ENCODE data around the gene ZNF532. TPM values are rescaled to one million over a fixed set of nuclear protein-coding genes. Genes with fewer than 3 reads are reported as not detected.

ZNF532 gene
- total RNA-seq, 2 donors from 2014 or later = 12.9 to 17.7 TPM

DNA sequence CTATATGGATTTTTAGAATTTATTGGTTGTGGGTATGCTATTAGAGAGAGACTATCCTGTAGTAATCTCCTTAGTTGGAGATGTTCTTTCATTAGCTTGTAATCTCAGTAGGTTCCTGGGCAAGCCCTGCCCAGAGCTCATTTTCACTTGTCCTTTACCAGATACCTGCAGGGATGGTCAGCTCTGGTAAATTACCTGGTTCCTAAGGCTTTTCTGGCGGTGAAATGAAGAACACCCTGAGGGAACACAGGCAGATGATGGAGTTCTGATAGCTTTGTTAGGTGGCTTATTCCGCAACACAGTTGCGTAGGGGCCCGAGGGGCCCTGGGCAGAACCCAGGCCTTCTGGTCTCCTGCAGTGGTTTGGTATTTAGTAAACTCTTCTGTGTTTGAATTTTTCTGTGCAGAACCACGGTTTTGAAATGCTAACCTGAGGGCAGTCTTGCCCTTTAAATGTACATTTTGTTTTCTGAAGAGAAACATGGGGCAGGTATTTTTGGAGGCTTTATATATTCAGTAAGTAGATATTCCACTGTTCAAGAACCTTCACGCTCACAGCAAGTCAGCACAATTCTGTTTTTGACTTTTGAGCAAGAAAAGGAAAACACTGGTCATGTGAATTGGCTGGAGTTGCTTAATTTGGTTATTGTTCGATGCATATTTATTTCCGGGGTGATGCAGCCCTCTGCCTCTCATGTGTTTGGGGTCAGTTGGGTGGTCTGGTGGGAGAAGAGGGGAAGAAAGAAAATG, 22.4 kb downstream of the ZNF532 start:
- peaks cover 8% of the 10 kb centered on the region for H3K4me1 Mint-ChIP-seq
- peak overlapping the region; percentile 45 for H3K4me3 Mint-ChIP-seq
- peaks cover 19% of the 10 kb centered on the region for H3K27me3 Mint-ChIP-seq
- DNase-seq = no peak
- peak overlapping the region; percentile 8 for H3K27ac Mint-ChIP-seq
- ATAC-seq = no peak
- H3K36me3 Mint-ChIP-seq (ENCODE audit: low read depth) = no peaks in the 10 kb centered on the region
- no peaks in the 10 kb centered on the region for H3K9me3 ChIP-seq (ENCODE audit: control insufficient read depth, low read length, poor library complexity, severe bottlenecking)

DNA sequence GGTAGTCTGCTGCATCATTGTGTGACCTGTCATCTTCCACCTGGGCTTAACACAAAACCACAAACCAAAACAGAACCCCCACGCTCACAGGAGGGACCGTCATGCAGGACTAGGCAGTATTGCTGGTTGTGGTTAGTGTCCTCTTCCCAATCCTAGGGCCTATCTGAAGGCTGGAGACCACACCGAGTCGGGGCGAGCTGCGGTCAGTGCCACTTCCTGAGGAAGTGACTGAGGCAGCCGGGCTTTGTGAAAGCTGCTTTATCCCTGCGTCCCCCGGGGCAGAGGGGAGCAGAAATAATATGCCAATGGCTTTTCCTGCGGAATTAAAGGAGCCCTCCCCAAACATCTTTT, 22.9 kb downstream of the ZNF532 start:
- ATAC-seq (peak; percentile 45), DNase-seq (no peak)
- peaks cover 22% of the 10 kb centered on the region for H3K27me3 Mint-ChIP-seq
- peak overlapping the region; percentile 8 for H3K27ac Mint-ChIP-seq
- H3K9me3 ChIP-seq (ENCODE audit: control insufficient read depth, low read length, poor library complexity, severe bottlenecking) = no peaks in the 10 kb centered on the region
- H3K4me3 Mint-ChIP-seq = peak overlapping the region; percentile 45
- peaks cover 8% of the 10 kb centered on the region for H3K4me1 Mint-ChIP-seq
- H3K36me3 Mint-ChIP-seq (ENCODE audit: low read depth) = no peaks in the 10 kb centered on the region

DNA sequence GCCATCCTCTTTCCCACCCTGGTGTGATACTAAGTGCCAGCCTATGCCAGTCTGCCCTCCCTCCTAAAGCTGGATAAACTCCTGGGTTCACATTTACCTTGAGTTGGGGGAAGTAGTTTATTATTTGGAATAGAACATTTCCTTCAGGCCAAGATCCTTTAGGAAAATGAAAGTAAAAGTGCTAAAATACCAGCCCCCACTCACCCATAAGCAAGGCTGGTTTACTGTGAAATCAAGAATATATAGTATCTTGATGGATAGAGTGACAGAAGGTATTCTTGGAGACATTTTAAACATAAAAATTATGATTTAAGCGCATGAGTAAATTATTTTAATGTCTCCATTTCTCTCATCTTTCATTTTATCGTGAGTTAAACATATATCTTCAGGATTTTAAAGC, 27.1 kb downstream of the ZNF532 start:
- no peaks in the 10 kb centered on the region for H3K36me3 Mint-ChIP-seq (ENCODE audit: low read depth)
- no peaks in the 10 kb centered on the region for H3K9me3 ChIP-seq (ENCODE audit: control insufficient read depth, low read length, poor library complexity, severe bottlenecking)
- peaks cover 18% of the 10 kb centered on the region for H3K27me3 Mint-ChIP-seq
- no peak overlapping the region for H3K27ac Mint-ChIP-seq
- H3K4me1 Mint-ChIP-seq = peaks cover 23% of the 10 kb centered on the region
- no peak overlapping the region for H3K4me3 Mint-ChIP-seq
- no peak for DNase-seq
- ATAC-seq = no peak

DNA sequence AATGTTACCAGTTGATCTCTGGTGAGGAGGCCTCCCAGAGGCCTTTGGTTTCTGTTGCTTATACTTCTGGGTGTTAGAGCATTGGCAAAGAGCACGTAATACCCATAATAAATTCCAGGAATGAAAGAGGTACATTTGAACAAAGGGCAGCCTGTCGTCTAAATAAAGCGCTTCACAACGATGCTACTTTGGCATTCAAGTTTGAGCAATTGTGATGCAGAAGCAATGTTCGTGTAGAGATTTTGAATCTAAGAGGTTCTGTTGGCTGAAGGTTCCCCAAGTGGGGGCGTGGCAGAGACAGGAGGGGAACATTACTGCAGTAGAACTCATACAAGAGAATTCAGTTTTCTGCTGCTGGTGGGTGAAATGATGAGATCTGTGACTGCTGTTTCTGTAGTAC, 27.8 kb downstream of the ZNF532 start:
- Mint-ChIP-seq H3K36me3 (ENCODE audit: low read depth) (no peaks in the 10 kb centered on the region), H3K27me3 (peaks cover 11% of the 10 kb centered on the region), H3K27ac (no peak overlapping the region), H3K4me1 (peaks cover 22% of the 10 kb centered on the region), H3K4me3 (no peak overlapping the region)
- DNase-seq (no peak), ATAC-seq (no peak)
- no peaks in the 10 kb centered on the region for H3K9me3 ChIP-seq (ENCODE audit: control insufficient read depth, low read length, poor library complexity, severe bottlenecking)

GRCh38 chr18:58893388-58894099, 28.9 kb downstream of the ZNF532 start:
- ATAC-seq (no peak), DNase-seq (no peak)
- H3K27me3 Mint-ChIP-seq = peaks cover 9% of the 10 kb centered on the region
- no peak overlapping the region for H3K4me3 Mint-ChIP-seq
- no peaks in the 10 kb centered on the region for H3K36me3 Mint-ChIP-seq (ENCODE audit: low read depth)
- H3K9me3 ChIP-seq (ENCODE audit: control insufficient read depth, low read length, poor library complexity, severe bottlenecking) = no peaks in the 10 kb centered on the region
- peaks cover 19% of the 10 kb centered on the region for H3K4me1 Mint-ChIP-seq
- peak overlapping the region; percentile 16 for H3K27ac Mint-ChIP-seq

- DNase-seq = no peak
- Mint-ChIP-seq H3K27ac (no peak overlapping the region), H3K4me3 (no peak overlapping the region), H3K36me3 (ENCODE audit: low read depth) (no peaks in the 10 kb centered on the region), H3K27me3 (peaks cover 5% of the 10 kb centered on the region), H3K4me1 (peaks cover 19% of the 10 kb centered on the region)
- H3K9me3 ChIP-seq (ENCODE audit: control insufficient read depth, low read length, poor library complexity, severe bottlenecking) = no peaks in the 10 kb centered on the region
- no peak for ATAC-seq
Measured at GRCh38 chr18:58894930-58895329, 30.3 kb downstream of the ZNF532 start.

- Mint-ChIP-seq H3K36me3 (ENCODE audit: low read depth) (no peaks in the 10 kb centered on the region), H3K4me3 (no peak overlapping the region), H3K27me3 (peaks cover 5% of the 10 kb centered on the region), H3K4me1 (peaks cover 20% of the 10 kb centered on the region), H3K27ac (peak overlapping the region; percentile 39)
- ATAC-seq (no peak), DNase-seq (no peak)
- H3K9me3 ChIP-seq (ENCODE audit: control insufficient read depth, low read length, poor library complexity, severe bottlenecking) = no peaks in the 10 kb centered on the region
Measured at GRCh38 chr18:58895385-58895784, 30.7 kb downstream of the ZNF532 start.

GRCh38 chr18:58896268-58896667, 31.6 kb downstream of the ZNF532 start:
- ATAC-seq (peak; percentile 57), DNase-seq (no peak)
- Mint-ChIP-seq H3K4me1 (peaks cover 22% of the 10 kb centered on the region), H3K36me3 (ENCODE audit: low read depth) (no peaks in the 10 kb centered on the region), H3K27ac (peak overlapping the region; percentile 39), H3K4me3 (peak overlapping the region; percentile 1), H3K27me3 (peaks cover 5% of the 10 kb centered on the region)
- no peaks in the 10 kb centered on the region for H3K9me3 ChIP-seq (ENCODE audit: control insufficient read depth, low read length, poor library complexity, severe bottlenecking)

DNA sequence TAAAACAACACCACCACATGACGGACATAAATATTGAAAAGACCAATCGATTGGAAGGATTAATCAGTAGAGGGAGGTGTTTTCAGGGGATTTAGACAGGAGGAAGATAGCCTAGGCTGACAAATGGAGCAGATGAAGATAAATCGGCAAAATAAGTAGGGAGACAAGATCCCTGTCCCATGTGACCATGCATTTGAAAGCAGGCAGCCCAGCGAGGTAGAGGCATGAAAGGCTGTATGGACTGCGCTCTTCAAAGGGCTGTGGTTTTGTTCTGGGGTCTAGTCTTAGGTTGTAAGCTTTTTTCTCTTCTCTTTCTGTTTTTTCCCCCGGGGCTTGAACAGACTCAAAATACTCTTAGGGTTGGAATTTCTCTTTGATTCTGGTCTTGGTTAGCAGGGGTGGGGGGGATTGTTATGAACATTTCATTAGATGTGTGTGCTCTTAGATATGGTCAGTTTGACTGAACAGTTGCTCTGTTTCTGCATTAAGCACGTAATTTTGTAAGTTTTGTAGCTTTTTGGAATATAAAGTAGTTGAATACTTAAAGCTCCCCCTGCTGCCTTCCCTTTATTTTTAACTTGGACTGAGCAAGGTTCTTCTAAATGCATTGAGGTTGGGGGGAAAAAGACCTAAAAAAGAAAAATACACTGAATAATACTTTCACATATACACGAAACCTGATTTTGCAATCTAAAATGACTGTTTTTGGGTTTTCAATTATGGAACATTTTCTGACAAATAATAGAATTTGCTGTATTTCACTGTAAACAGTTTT, 32.2 kb downstream of the ZNF532 start:
- Mint-ChIP-seq H3K27ac (peak overlapping the region; percentile 39), H3K4me3 (no peak overlapping the region), H3K36me3 (ENCODE audit: low read depth) (no peaks in the 10 kb centered on the region), H3K4me1 (peaks cover 22% of the 10 kb centered on the region), H3K27me3 (peaks cover 5% of the 10 kb centered on the region)
- H3K9me3 ChIP-seq (ENCODE audit: control insufficient read depth, low read length, poor library complexity, severe bottlenecking) = no peaks in the 10 kb centered on the region
- DNase-seq (no peak), ATAC-seq (no peak)

DNA sequence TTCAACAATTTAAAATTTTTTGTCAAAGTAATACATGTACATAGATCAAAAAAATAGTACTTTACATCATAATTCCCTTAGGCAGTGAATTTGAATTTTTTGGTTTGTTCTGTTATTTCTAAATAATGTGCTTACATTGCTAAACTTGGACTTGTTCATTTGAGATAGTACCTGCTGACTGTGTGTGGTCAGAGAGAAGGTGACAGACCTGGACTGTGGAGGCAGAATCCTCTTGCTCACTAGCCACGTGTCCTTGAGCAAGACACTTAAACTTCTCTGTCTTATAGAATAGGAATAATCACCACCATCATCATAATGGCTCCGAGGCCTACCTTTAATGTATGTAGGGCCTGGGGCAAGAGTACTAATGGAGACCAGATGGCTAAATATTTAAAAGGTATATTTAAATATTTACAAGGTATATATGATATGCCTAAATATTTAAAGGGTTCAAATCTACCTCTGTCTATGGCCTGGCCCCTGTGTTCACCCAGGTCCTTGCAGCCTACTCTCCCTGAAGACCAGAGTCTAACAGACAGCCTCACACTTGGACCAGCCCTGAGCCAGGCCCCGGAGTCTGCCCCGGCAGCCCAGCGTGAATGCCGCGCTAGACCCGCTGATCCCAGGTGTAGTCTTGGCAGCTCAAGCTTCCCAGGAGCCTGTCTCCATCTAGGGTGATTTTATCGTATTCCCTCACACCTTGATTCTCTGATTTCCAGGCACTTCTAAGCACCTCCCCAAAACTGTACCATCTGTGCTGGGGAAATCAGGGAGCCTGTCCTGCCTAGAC, 33.5 kb downstream of the ZNF532 start:
- H3K36me3 Mint-ChIP-seq (ENCODE audit: low read depth) = peaks cover 3% of the 10 kb centered on the region
- ATAC-seq (no peak), DNase-seq (no peak)
- H3K27me3 Mint-ChIP-seq = peaks cover 3% of the 10 kb centered on the region
- no peak overlapping the region for H3K27ac Mint-ChIP-seq
- H3K9me3 ChIP-seq (ENCODE audit: control insufficient read depth, low read length, poor library complexity, severe bottlenecking) = no peaks in the 10 kb centered on the region
- peaks cover 24% of the 10 kb centered on the region for H3K4me1 Mint-ChIP-seq
- H3K4me3 Mint-ChIP-seq = no peak overlapping the region

GRCh38 chr18:58900015-58900649, 35.5 kb downstream of the ZNF532 start:
- H3K27me3 Mint-ChIP-seq = peaks cover 7% of the 10 kb centered on the region
- H3K36me3 Mint-ChIP-seq (ENCODE audit: low read depth) = peaks cover 3% of the 10 kb centered on the region
- DNase-seq (no peak), ATAC-seq (no peak)
- H3K4me1 Mint-ChIP-seq = peaks cover 19% of the 10 kb centered on the region
- no peak overlapping the region for H3K4me3 Mint-ChIP-seq
- no peaks in the 10 kb centered on the region for H3K9me3 ChIP-seq (ENCODE audit: control insufficient read depth, low read length, poor library complexity, severe bottlenecking)
- H3K27ac Mint-ChIP-seq = peak overlapping the region; percentile 49

GRCh38 chr18:58901143-58901542, 36.5 kb downstream of the ZNF532 start:
- no peaks in the 10 kb centered on the region for H3K9me3 ChIP-seq (ENCODE audit: control insufficient read depth, low read length, poor library complexity, severe bottlenecking)
- Mint-ChIP-seq H3K27me3 (peaks cover 12% of the 10 kb centered on the region), H3K4me3 (no peak overlapping the region), H3K4me1 (peaks cover 15% of the 10 kb centered on the region), H3K36me3 (ENCODE audit: low read depth) (peaks cover 3% of the 10 kb centered on the region), H3K27ac (no peak overlapping the region)
- ATAC-seq (no peak), DNase-seq (no peak)
